Activated naive CD4-positive, alpha-beta T cell treated with anti-CD3 and anti-CD28 coated beads for 36 hours (primary cell): Measurements from ENCODE around the gene TAPBP. TPM values are rescaled to one million over a fixed set of nuclear protein-coding genes. Genes with fewer than 3 reads are reported as not detected.
"Not testable (repeated sequence)": the region's sequence is repeated elsewhere in the genome, so short reads cannot be mapped to it uniquely, and the experiment has no call there.

Source experiments
- CTCF ChIA-PET: fragments of 350-600 bp; sonication (Branson Sonifier 250); formaldehyde crosslinking; loops from one replicate; lab custom pipeline; 2021; ENCODE audit warnings: antibody characterized with exemption; lab: Charles Lee
- DNase-seq: peaks from one replicate; pipeline ENCODE4 v3.0.0-alpha.2; 2020
- H3K27ac Mint-ChIP-seq: one replicate; pipeline ENCODE4 v1.8.0; 2021; ENCODE audit warnings: mild to moderate bottlenecking, mixed read lengths
- H3K27me3 Mint-ChIP-seq: one replicate; pipeline ENCODE4 v1.8.0; 2021; ENCODE audit warnings: low read depth, mixed read lengths
- H3K36me3 Mint-ChIP-seq: one replicate; pipeline ENCODE4 v1.8.0; 2021; ENCODE audit warnings: low read depth, mixed read lengths
- H3K4me1 Mint-ChIP-seq: one replicate; pipeline ENCODE4 v1.8.0; 2021; ENCODE audit warnings: low read depth, mixed read lengths
- H3K4me3 Mint-ChIP-seq: one replicate; pipeline ENCODE4 v1.8.0; 2021; ENCODE audit warnings: mild to moderate bottlenecking, moderate library complexity, mixed read lengths
- H3K9me3 Mint-ChIP-seq: one replicate; pipeline ENCODE4 v1.8.0; 2021; ENCODE audit warnings: mixed read lengths
- intact Hi-C: fragments of 100-400 bp; cut with micrococcal nuclease; formaldehyde crosslinking; loops from one replicate; pipeline ENCODE4 v1.15.1; 2023
- total RNA-seq, 2 experiments: library from RNA; stranded (reverse); gene quantifications; one replicate each; pipeline ENCODE4 v1.2.3, GENCODE V29; 2021

The TAPBP gene
- total RNA-seq, 2 experiments from 2014 or later, result 184 TPM

DNA sequence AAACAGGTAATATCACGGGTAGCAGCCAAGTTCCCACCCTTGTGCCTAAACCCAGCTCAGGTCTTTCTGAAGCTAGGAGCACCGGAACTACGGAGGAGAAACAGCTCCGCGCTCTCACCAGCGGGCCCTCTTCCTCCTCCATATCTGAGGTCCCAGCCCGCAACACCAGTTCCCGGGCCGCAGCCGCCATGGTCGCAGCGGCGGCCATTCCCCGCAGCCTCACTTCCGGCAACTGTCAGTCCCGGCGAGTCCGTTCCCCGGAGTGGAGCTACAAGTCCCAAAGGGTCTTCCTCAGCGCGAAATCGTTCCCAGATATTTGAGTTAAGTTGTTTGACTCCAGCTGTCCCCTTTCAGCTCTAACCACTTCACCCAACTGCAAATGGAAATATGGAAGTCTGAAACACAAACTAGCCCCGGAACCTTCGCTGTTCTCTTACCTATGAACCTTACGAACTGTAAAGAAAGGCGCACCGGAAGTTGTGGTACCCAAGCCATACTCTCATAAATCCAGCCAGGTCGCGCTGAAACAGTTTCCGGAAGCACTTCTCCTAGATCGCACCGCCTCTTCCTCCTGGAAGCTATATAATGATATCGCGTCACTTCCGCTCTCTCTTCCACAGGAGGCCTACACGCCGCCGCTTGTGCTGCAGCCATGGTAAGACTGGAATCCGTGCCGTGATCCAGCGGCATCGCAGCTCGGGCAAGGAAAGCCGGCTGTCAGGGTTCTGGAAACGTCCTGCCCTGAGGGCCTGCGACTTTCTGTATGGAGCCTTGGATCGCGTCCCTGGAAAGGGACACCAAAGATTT lies 42.2 kb downstream of the TAPBP start, which contains the start of the genes RPS18 and VPS52:
Gene RPS18 (plus strand): TSS at position 608 of the 807 bp plus-strand sequence. CDS start 45 bp downstream, at position 653.
Gene VPS52 (minus strand): TSS at position 409 of the 807 bp plus-strand sequence. CDS start 201 bp downstream, at position 208.
- Mint-ChIP-seq H3K36me3 (peaks cover 65% of the 10 kb centered on the region), H3K27ac (peak within 1 kb of the TSS; percentile 100), H3K4me1 (peaks cover 45% of the 10 kb centered on the region), H3K9me3 (no peaks in the 10 kb centered on the region), H3K4me3 (peak within 1 kb of the TSS; percentile 99), H3K27me3 (no peaks in the 10 kb centered on the region)
- CTCF ChIA-PET, result interaction anchor here (0.8 to 2.8 kb wide), 5 partner anchors 21 to 72 kb away, joined by 3 to 9 read pairs (median 6); partner anchors contain the start of gene RGL2
- intact Hi-C loops, result loop anchor here (1.0 to 10.0 kb wide), 11 partner anchors 18 to 303 kb away; partner anchors contain the start of genes CUTA, KIFC1, PFDN6 and RXRB
- DNase-seq, result peak; percentile 95

DNA sequence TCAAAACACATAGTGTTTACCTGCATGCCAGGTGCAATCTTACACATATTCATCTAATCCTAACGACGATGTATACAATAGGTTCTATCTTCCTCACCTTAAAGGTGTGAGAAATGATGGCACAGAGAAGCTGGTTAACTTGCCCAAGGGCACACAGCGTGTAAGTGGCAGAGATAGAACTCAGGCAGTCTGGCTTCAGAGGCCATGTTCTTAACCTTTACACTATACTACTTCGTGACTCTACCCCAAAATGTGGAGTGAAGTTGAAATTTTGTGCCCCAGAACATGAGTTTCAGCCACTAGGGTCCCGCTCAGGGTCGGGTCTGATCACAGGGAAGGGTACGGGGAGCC lies 42.8 kb downstream of the TAPBP start:
- Mint-ChIP-seq H3K27me3 (no peaks in the 10 kb centered on the region), H3K4me3 (peak overlapping the region; percentile 99), H3K4me1 (peaks cover 39% of the 10 kb centered on the region), H3K36me3 (peaks cover 64% of the 10 kb centered on the region), H3K27ac (peak overlapping the region; percentile 100), H3K9me3 (no peaks in the 10 kb centered on the region)
- DNase-seq, result no peak
- intact Hi-C loops, result loop anchor here (1.0 to 10.0 kb wide), 8 partner anchors 18 to 304 kb away; partner anchors contain the start of genes CUTA, PFDN6, RXRB and SLC39A7
- CTCF ChIA-PET, result interaction anchor here (0.8 to 2.8 kb wide), 5 partner anchors 20 to 73 kb away, joined by 3 to 9 read pairs (median 6); partner anchors contain the start of gene RGL2

DNA sequence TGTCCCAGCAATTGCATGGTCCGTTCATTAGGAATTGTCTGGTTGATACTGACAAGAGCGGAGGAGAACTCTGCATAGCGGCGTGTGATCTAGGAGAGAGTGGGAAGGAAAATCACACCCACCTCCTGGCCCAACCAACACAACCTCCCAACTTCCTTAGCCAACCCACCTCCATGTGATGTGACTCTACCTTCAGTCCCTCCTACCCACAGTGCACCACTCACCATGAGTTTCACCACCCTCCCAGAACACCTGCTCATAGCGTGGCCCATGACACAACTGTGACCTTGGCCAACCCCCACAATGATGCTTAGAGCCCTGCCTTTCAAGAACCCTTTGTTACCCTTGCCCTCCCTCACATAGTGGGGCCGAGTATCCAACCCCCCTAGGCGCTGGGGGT lies 49.9 kb downstream of the TAPBP start:
- H3K9me3 Mint-ChIP-seq, result no peaks in the 10 kb centered on the region
- CTCF ChIA-PET, result no interaction called here
- no peak for DNase-seq
- H3K27me3 Mint-ChIP-seq, result no peaks in the 10 kb centered on the region
- H3K4me3 Mint-ChIP-seq, result no peak overlapping the region
- peaks cover 5% of the 10 kb centered on the region for H3K4me1 Mint-ChIP-seq
- H3K27ac Mint-ChIP-seq, result no peak overlapping the region
- intact Hi-C loops, result no loop called here
- H3K36me3 Mint-ChIP-seq, result peaks cover 37% of the 10 kb centered on the region

DNA sequence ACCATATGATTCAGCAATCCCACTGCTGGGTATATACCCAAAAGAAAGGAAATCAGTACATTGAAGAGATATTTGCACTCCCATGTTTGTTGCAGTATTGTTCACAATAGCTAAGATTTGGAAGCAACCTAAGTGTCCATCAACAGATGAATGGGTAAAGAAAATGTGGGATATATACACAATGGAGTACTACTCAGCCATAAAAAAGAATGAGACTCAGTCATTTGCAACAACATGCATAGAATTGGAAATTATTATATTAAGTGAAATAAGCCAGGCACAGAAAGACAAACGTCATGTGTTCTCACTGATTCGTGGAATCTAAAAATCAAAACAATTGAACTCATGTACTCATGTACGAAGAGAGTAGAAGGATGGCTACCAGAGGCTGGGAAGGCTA lies 51.4 kb downstream of the TAPBP start:
- H3K4me3 Mint-ChIP-seq, H3K9me3 Mint-ChIP-seq, intact Hi-C loops, H3K27me3 Mint-ChIP-seq, H3K4me1 Mint-ChIP-seq, DNase-seq, H3K27ac Mint-ChIP-seq: not testable (repeated sequence)
- peaks cover 36% of the 10 kb centered on the region for H3K36me3 Mint-ChIP-seq
- CTCF ChIA-PET, result interaction anchor here (0.5 to 2.0 kb wide), 3 partner anchors 12 to 115 kb away, joined by 3 to 6 read pairs (median 4); no protein-coding TSS in a partner anchor

DNA sequence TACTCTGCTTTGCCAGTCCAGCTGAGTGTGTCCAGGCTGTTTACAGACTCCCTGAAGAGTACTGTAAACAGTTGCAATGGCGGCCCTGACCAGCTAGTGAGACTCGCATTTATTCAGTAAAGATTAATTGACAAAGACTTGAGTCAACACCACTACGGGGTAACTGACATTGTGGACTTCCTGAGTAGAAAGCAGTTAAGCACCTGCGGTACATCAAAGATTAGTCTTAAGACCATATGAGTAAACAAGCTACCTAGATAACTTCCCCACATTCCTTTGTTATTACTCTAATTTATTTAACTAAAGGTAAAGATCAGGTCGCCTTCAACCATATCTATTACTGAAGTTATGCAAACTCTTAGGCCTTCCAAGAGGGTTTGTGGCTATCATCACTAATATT lies 54.8 kb downstream of the TAPBP start:
- H3K9me3 Mint-ChIP-seq, result no peaks in the 10 kb centered on the region
- H3K4me3 Mint-ChIP-seq, result no peak overlapping the region
- CTCF ChIA-PET, result interaction anchor here (1.7 kb wide), 1 partner anchor 10 kb away, joined by 5 read pairs; no protein-coding TSS in a partner anchor
- peaks cover 4% of the 10 kb centered on the region for H3K4me1 Mint-ChIP-seq
- peaks cover 19% of the 10 kb centered on the region for H3K36me3 Mint-ChIP-seq
- H3K27me3 Mint-ChIP-seq, result no peaks in the 10 kb centered on the region
- no peak for DNase-seq
- no peak overlapping the region for H3K27ac Mint-ChIP-seq
- intact Hi-C loops, result no loop called here

DNA sequence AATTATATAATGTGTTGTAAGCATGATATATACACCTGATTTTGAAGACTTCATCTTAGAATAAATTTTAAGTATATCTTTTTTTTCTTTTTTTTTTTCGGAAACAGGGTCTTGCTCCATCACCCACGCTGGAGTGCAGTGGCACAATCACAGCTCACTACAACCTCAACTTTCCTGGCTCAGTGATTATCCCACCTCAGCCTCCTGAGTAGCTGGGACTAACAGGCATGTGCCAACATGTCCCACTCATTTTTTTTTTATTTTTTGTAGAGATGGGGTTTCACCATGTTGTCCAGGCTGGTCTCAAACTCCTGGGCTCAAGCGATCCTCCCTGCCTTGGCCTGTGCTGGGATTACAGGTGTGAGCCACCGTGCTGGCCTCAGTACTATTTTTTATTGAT lies 59.3 kb downstream of the TAPBP start:
- CTCF ChIA-PET, result no interaction called here
- Mint-ChIP-seq H3K9me3 (no peaks in the 10 kb centered on the region), H3K36me3 (peaks cover 25% of the 10 kb centered on the region), H3K4me1 (peaks cover 26% of the 10 kb centered on the region), H3K27ac (no peak overlapping the region), H3K27me3 (no peaks in the 10 kb centered on the region), H3K4me3 (no peak overlapping the region)
- no peak for DNase-seq
- intact Hi-C loops, result no loop called here

DNA sequence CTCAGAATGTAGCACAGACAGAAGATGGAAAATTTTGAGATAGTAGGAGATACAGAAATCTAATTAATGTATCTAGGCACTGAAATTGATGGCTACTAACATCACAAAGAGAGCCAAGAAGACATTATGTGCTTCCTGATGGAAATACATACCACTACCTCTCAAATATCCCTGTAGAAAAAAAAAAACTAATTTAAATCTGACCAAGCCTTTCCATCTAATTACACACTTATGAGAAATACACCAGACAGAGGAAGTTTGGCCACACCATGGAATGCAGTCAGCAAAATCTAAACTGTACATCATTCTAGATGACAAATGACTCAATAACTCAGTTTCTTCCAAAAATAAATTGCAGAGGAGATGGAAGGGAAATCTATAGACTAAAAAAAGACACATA lies 61.1 kb downstream of the TAPBP start:
- Mint-ChIP-seq H3K4me3 (no peak overlapping the region), H3K36me3 (peaks cover 22% of the 10 kb centered on the region), H3K9me3 (no peaks in the 10 kb centered on the region), H3K4me1 (peaks cover 37% of the 10 kb centered on the region), H3K27me3 (no peaks in the 10 kb centered on the region), H3K27ac (no peak overlapping the region)
- intact Hi-C loops, result no loop called here
- DNase-seq, result no peak
- CTCF ChIA-PET, result no interaction called here

DNA sequence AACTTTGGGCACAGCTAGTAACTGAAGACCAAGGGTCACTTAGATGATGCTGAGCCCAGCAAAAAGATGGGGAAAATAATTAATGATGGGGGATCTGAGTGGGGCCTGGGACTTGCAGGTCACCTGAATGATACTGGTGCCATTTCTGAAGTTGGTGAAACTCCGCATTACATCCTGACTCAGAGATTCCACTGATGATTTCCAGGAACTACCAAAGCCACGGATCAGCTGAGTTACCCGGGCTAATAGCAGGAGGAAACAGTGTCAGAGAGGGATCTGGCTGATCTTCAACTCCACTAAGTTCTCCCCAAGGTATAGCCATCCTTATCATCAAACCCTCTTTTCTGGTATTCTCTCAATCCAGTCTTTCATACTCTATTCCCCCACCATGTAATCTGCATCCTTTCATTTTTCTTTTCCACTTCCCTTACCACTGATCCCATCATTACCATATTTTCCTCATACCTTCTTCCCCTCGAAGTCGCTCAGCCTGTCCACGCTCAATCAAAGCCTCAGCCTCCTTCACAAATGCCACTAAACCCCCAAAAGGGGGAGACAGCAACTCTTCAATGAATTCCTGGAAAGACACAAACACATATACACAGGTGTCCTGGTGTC lies 62.4 kb downstream of the TAPBP start:
- CTCF ChIA-PET, result interaction anchor here (1.4 to 1.9 kb wide), 2 partner anchors 20 to 25 kb away, joined by 3 to 6 read pairs; partner anchors contain the start of genes B3GALT4, RPS18 and VPS52
- peaks cover 37% of the 10 kb centered on the region for H3K4me1 Mint-ChIP-seq
- peaks cover 21% of the 10 kb centered on the region for H3K36me3 Mint-ChIP-seq
- H3K27me3 Mint-ChIP-seq, result no peaks in the 10 kb centered on the region
- no peak overlapping the region for H3K27ac Mint-ChIP-seq
- no peak overlapping the region for H3K4me3 Mint-ChIP-seq
- H3K9me3 Mint-ChIP-seq, result no peaks in the 10 kb centered on the region
- intact Hi-C loops, result no loop called here
- no peak for DNase-seq

DNA sequence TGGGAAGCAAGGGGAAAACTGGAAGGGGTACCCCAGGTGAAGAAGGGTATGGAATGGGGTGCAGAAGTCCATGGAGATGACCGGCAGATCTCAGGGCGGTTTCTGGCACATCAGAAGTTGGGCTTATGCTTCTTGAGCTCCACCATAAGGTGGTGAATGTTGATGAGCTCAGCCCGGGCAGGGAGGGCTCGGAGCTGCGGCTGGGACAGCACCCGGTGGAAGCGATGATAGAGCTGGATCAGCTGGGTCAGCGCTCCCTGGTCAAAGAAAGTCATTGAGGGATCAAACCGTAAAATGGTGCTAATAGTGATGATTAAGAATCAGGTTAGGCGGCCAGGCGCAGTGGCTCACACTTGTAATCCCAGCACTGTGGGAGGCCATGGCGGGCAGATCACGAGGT lies 63.1 kb downstream of the TAPBP start:
- Mint-ChIP-seq H3K36me3 (peaks cover 21% of the 10 kb centered on the region), H3K9me3 (no peaks in the 10 kb centered on the region), H3K4me1 (peaks cover 37% of the 10 kb centered on the region), H3K27ac (peak overlapping the region; percentile 93), H3K27me3 (no peaks in the 10 kb centered on the region), H3K4me3 (peak overlapping the region; percentile 90)
- CTCF ChIA-PET, result interaction anchor here (1.0 to 5.5 kb wide), 8 partner anchors 11 to 126 kb away, joined by 3 to 57 read pairs (median 3); partner anchors contain the start of genes B3GALT4, RPS18 and VPS52
- intact Hi-C loops, result no loop called here
- DNase-seq, result no peak

DNA sequence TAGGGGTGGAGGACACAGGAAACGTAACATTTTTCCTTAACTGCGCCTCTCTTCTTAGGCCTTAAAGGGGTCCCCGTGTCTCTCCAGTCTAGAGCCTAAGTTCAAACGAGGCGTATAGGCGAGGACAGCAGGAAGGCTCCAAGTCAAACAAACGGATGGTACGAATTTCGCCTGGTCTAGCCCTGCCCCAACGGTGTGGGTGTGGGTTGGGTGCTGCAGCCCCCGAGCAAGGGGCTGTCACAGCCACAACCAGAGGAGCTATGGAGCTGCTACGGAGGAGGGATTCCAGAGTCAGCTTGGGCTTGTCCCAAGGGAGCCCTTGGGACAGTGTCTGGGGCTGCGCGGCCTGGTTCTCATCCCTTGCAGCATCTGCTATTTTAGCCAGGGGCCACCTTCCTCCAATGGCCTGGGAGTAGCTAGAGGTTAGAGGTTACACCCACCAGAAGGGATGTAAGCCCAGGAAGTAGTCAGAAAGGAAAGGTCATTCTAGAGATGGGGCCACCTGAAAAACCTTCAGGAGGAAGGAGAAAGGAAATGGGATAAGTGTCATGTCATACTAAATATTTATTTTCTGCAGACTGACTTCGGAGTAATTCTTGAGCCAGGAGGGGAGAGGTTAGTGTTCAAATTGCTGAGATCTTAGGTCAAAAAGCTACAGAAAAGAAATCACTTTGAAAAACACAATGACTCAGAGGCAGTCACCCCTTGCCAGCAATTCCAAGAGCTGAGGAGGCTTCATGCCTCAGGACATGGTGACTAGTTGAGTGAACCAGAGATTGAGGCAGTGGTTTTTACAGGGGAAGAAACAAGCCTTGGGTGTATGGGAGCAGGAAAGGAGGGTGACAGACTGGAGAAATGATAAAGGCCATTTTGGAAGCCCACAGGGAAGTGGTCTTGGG lies 63.9 kb downstream of the TAPBP start:
- Mint-ChIP-seq H3K27ac (peak overlapping the region; percentile 93), H3K4me1 (peaks cover 37% of the 10 kb centered on the region), H3K9me3 (no peaks in the 10 kb centered on the region), H3K36me3 (peaks cover 21% of the 10 kb centered on the region), H3K27me3 (no peaks in the 10 kb centered on the region), H3K4me3 (peak overlapping the region; percentile 90)
- CTCF ChIA-PET, result interaction anchor here (1.0 to 5.5 kb wide), 16 partner anchors 8 to 230 kb away, joined by 3 to 57 read pairs (median 5); partner anchors contain the start of genes B3GALT4, HSD17B8, PFDN6 and RPS18
- peak; percentile 36 for DNase-seq
- intact Hi-C loops, result loop anchor here (1.0 to 2.0 kb wide), 7 partner anchors 21 to 73 kb away; partner anchors contain the start of genes PFDN6, RXRB, SLC39A7 and TAPBP
